ENCODE results near the gene NTNG2.

DNA sequence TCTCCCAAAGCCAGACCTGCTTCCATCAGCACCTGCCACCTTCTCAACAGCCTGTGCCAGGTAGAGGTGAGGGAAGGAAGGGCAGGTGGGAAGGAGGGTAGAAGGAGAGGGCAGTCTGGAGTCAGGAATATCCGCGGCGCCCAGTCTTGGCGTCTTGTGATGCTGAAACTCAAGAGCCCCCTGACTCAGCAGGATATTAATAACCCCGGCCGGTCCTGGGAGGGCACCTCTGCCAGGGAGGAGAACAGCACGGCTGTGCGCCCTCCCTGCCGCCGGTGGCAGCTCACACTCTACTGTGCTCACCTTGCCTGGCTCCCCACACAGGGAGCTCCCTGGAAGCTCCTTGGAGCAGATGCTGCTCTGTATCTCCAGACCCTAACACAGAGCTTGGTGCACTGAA lies 11.6 kb upstream of the NTNG2 start:
- TF ChIP-seq, protein P1, sequence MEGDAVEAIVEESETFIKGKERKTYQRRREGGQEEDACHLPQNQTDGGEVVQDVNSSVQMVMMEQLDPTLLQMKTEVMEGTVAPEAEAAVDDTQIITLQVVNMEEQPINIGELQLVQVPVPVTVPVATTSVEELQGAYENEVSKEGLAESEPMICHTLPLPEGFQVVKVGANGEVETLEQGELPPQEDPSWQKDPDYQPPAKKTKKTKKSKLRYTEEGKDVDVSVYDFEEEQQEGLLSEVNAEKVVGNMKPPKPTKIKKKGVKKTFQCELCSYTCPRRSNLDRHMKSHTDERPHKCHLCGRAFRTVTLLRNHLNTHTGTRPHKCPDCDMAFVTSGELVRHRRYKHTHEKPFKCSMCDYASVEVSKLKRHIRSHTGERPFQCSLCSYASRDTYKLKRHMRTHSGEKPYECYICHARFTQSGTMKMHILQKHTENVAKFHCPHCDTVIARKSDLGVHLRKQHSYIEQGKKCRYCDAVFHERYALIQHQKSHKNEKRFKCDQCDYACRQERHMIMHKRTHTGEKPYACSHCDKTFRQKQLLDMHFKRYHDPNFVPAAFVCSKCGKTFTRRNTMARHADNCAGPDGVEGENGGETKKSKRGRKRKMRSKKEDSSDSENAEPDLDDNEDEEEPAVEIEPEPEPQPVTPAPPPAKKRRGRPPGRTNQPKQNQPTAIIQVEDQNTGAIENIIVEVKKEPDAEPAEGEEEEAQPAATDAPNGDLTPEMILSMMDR (conservative IDR thresholded peaks at IDR 0.05; ENCODE audit: low read depth, low read length) = no peak
- TF ChIP-seq EZH2 (IDR thresholded peaks at IDR 0.05; ENCODE audit: low read length, unreplicated experiment) (no peak), EZH2phosphoT487 (IDR thresholded peaks at IDR 0.05; ENCODE audit: borderline replicate concordance, low read length) (no peak)
